ENCODE results near the gene ETNK1.

GRCh38 chr12:22653075-22653474 is 28.1 kb downstream of the ETNK1 start:
- TF ChIP-seq POLR2A (IDR thresholded peaks at IDR 0.05): no peak
- no peak for TF ChIP-seq POLR2AphosphoS5 (IDR thresholded peaks at IDR 0.05)
- TF ChIP-seq, protein P1, sequence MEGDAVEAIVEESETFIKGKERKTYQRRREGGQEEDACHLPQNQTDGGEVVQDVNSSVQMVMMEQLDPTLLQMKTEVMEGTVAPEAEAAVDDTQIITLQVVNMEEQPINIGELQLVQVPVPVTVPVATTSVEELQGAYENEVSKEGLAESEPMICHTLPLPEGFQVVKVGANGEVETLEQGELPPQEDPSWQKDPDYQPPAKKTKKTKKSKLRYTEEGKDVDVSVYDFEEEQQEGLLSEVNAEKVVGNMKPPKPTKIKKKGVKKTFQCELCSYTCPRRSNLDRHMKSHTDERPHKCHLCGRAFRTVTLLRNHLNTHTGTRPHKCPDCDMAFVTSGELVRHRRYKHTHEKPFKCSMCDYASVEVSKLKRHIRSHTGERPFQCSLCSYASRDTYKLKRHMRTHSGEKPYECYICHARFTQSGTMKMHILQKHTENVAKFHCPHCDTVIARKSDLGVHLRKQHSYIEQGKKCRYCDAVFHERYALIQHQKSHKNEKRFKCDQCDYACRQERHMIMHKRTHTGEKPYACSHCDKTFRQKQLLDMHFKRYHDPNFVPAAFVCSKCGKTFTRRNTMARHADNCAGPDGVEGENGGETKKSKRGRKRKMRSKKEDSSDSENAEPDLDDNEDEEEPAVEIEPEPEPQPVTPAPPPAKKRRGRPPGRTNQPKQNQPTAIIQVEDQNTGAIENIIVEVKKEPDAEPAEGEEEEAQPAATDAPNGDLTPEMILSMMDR (IDR thresholded peaks at IDR 0.05): no peak

Data from gastroesophageal sphincter (tissue), 3 donors.